Uterine smooth muscle cell (primary cell): ENCODE measurements around the gene CCNL2. TPM values are rescaled to one million over a fixed set of nuclear protein-coding genes. Genes with fewer than 3 reads are reported as not detected.

Experiments used
- total RNA-seq: library from RNA; depleted of rRNA; stranded (reverse); fragments of >200 nt; gene quantifications from 2 replicates; pipeline ENCODE4 v1.2.3, GENCODE V29; 2014

CCNL2 gene
- 125 and 147 TPM in 2 replicates for total RNA-seq

DNA sequence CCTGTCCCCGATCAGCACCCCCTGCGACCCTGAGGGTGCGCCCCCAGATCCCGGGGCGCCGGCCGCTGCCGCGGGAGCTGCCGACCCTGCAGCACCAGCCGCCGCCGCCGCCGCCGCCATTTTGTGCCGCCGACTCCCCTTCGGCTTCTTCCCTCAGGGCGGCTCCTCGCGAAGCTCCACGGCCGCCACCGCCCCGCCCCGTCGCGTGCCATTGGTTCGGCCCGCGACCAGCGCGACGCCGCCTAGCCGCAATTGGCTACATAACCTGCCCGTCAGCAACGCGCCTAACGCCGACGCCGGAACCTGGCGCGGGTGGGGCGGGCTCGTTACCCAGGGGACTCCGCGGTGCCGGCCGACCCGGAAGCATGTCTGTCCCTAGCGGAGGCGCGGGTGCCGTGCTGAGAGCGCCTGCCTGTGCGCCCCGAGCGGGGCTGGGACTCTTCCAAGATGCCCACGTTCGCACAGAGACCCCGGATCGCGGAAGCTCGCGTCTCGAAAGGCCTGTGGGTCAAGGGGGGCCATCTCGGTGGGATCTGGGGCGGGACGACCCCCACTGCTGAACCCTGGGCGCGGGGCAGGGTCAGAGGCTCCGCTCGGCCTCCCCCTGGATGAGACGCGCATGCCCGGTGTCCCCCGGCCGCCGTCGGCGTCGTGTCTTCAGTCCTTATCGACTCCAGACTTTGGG, at the start of gene CCNL2:
CCNL2 (minus strand) TSS at position 149 of the 685 bp plus-strand sequence; CDS start at position 120, 29 bp downstream.

DNA sequence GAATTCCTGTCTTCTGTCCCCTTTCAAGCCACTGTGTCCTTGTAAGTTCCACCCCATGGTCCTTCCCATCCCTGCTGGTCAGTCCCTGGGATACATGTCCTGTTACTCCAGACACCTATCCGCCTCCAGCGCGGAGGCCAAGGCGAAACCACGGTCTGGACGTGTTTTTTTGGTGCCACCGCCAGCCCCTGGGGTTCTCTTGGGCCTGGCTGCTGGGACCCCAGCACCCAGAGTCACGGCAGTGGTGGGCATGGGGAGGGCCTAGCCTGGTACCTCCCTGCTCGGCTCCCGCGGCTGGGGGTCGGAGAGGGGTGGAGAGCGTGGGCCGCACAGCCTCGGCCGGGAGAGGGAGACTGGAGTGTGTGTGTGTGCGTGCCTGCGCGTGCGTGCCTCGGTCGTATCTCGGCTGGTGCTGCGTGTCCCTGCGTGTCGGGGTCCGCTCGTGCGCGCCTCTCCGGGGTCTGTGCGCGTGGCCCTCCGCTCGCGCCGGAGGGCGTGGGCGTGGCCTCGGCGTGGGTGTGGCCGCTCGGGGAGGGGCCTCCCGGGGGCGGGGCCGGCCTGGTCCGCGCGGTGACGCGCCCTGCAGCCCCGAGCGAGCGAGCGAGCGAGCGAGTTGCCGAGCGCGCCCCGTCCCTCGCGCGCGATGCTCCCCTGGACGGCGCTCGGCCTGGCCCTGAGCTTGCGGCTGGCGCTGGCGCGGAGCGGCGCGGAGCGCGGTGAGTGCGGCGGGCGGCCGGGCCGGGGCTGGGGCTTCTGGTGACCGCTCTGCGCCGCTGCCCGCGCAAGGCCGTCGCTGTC, 36.2 kb upstream of the CCNL2 start, which contains the start of gene VWA1:
VWA1 (plus strand) TSS at position 585 of the 798 bp plus-strand sequence; CDS start at position 644, 59 bp downstream.

DNA sequence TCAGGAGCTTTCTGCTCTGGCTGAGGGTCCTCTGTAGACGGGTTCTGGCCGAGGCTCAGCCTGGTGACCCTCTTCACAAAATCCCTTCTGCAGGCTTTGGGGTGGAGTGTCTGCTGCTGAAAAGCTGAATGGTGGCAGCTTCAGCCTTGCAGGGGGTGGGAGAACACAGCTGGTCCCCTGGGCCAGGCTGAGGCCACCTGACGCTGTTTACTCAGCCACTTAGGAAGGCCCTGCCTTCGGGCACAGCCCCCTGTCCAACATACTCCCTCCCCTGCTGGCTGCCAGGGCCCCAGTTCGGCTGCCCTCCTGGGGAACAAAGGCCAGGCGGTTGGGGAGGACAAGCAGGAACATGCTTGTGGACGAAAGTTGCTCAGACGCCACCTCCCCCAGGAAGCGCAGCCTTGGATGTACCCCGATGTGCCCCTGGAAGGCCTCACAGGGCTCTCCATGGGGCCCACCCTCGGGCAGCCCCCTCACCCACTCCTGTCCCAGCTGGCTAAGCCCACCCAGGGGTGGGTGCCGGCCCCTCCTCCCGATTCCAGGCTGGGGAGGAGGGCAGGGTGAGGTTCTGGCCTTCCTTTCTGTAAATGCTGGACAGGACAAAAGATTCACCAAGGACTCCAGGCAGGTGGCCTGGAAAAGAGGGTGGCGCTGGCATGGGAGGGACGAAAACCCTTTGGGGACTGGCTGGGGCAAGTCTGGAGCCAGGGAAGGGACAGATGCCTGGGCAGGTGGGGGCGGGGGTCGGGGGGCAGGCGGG, 22.2 kb upstream of the CCNL2 start, which contains the start of gene ANKRD65:
ANKRD65 (minus strand) TSS at position 130 of the 760 bp plus-strand sequence. CDS start 271 bp downstream, outside the sequence.

DNA sequence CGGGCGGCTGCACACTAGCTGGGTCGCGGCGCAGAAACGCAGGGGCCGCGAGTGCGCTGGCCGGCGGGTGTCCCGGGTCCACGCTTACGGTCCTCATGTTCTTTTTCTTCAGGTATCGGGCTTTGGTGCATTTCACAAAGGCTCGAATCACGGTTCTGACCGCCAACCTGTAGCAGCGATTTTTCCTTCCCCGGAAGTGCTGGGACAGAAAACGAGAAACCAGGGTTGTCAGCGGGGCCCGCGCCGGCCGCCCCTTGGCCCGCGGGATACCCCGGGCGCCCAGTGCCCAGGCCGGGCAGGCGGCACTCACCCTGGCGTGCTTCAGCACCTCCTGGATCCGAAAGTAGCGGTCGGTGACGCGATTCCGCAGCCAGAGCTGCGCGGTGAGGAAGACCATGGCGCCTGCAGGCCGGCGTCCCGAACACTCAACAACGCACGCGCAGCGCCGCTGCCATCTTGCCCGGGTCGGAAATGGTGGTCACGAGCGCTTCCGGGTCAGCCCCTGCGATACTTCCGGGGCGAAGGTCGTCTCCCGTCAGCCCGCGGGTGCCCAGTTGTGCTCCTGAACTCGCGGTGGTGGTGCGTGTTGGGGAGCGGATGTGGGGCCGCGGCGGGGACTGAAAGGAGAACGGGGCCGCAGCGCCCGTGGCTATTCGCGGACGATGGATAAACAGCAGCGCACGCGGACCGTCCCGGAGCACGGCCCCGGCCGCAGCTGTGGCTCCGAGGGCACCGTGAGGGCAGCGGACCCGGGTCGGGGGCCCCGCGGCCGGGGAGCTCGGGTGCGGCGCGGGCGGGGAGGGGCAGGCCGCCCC, 7.9 kb upstream of the CCNL2 start, which contains the start of gene MRPL20:
MRPL20 (minus strand) TSS at position 473 of the 815 bp plus-strand sequence; CDS start at position 397, 76 bp downstream.

DNA sequence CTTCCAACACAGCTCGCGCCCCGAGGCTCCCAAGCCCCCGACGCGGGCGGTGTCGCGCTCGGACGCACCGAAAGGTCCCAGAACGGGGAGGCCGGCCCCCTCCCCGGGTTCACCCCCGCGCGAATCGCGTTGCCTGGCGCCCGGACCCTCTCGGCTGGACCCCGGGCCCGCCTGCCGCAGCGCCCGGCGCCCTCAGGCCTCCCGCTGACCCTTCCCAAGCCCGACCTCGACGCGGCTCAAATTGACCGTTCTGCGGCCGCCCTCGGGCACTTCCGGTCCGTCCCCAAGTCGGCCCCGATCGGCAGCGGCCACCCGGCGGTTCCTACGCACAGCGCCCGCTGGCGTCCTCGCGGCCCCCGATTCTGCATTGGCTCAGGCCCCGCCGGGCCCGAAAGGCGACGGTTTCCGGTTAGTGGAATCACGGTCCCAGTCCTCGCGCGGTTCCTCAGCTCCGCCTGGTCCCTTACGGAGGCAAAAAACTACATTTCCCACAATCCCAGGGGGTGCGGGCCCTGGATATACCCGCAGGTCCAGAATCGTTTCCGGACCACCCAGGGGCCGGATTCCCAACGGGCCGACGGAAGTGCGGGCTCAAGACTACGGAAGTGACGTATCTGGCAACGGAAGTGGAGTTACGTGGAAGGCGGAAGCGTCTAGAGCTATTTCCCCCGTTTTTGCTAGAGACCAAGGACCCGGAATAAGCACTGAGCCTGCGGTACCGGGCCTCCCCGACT, 24.0 kb downstream of the CCNL2 start, which contains the start of gene AURKAIP1:
AURKAIP1 (minus strand) TSS at position 279 of the 734 bp plus-strand sequence. CDS start 451 bp downstream, outside the sequence.

DNA sequence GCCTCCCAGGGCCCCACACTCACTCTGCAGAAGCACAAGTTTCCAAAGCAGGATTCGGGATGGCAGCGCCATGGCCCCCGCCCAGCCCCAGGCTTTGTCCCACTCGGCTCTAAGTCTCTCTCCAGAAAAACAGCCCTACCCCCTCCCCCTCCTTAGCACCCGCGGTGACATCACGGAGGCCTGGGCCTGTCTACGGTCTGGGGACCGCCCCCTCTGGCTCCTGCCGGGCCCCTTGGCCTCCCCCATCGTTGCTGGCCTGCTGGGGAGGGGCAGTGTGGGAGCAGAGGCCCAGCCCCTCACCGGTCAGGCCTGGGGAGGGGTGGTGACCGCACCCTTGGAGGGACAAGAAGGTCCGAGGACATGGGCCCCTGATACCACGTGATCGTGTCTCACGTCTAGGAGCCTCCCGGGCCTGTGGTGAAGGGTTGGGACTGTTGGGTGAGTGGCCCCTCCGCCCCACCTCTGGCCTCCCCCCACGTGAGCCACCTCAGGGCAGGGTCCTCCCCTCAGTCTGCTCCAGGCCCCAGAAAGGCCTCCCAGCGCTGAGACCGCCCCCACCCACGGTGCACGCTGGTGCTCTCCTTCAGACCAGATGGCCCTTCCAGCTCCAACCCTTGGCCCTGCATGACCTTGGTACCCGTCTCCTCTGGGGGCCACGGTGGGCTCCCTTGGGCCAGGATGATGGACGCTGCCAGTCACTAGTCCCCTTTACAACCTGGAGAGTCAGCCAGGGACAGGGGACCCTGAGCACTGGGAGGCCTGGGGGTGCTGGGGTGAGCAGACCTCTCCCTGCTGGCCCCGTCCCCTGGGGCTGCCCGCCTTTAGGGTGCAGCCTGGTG, 40.5 kb downstream of the CCNL2 start, which contains the start of gene MXRA8:
MXRA8 (minus strand) TSS at position 123 of the 839 bp plus-strand sequence; CDS start at position 72, 51 bp downstream.

DNA sequence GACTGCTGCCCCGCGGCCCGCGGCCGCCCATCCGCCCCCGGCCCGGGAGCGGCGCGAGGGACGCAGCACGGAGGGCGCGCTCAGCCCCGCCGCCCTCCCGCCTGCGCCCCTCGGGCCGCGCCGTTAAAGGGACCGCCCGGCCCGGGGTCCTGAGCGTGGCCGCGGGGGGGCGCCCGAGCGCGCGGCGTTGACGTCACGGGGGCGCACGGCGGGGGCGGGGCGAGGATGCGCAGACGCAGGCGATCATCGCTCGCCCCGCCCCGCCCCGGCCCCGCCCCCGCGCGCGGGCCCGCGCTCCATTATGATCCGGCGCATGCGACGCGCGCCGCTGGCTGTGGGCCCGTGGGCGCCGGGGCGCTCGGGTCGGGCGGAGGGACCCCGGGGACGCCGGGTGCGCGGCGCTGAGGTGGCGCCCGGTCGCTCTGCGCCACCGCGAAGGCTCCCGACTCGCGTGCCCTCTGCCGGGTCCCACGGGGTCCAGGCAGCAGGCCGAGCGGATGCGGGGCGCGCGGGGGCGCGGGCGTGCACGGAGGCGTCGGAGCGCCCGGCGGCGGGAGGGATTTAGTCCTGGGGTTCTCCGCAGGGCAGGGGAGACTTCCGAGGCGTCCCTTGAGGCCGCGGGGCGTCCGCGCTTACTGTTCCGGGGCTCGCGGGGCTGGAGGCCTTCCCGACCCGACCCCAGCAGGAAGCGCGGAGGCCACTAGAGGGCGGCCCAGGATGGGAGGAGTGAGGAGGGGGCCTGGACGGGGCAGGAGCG, 49.7 kb downstream of the CCNL2 start, which contains the start of gene DVL1:
DVL1 (minus strand) TSS at position 163 of the 757 bp plus-strand sequence. CDS start 353 bp downstream, outside the sequence.

Other genes with a start within 250 kb of the CCNL2 start
- 0.12 TPM in 1 of 2 replicates, not detected in the other for gene TTLL10, start 225.5 kb downstream of the CCNL2 start, total RNA-seq
- gene TNFRSF18, start 192.7 kb downstream of the CCNL2 start, total RNA-seq = 0.12 TPM in 1 of 2 replicates, not detected in the other
- 0.12 TPM in 1 of 2 replicates, not detected in the other for gene TNFRSF4, start 185.2 kb downstream of the CCNL2 start, total RNA-seq
- 100 and 158 TPM in 2 replicates for gene SDF4, start 167.3 kb downstream of the CCNL2 start, total RNA-seq
- gene B3GALT6, start 167.1 kb downstream of the CCNL2 start, total RNA-seq = 32.0 and 35.1 TPM in 2 replicates
- gene C1QTNF12, start 152.6 kb downstream of the CCNL2 start, total RNA-seq = 1.1 and 2.0 TPM in 2 replicates
- 37.2 and 51.7 TPM in 2 replicates for gene UBE2J2, start 125.5 kb downstream of the CCNL2 start, total RNA-seq
- 0.89 and 1.7 TPM in 2 replicates for gene SCNN1D, start 118.9 kb downstream of the CCNL2 start, total RNA-seq
- 38.2 and 64.0 TPM in 2 replicates for gene ACAP3, start 91.4 kb downstream of the CCNL2 start, total RNA-seq
- 15.0 and 24.8 TPM in 2 replicates for gene PUSL1, start 90.7 kb downstream of the CCNL2 start, total RNA-seq
- gene INTS11, start 74.7 kb downstream of the CCNL2 start, total RNA-seq = 56.2 and 67.3 TPM in 2 replicates
- 10.3 and 10.5 TPM in 2 replicates for gene CPTP, start 74.5 kb downstream of the CCNL2 start, total RNA-seq
- 0.11 and 0.12 TPM in 2 replicates for gene TAS1R3, start 68.1 kb downstream of the CCNL2 start, total RNA-seq
- 133 and 150 TPM in 2 replicates for gene DVL1, start 49.9 kb downstream of the CCNL2 start, total RNA-seq
- 203 and 230 TPM in 2 replicates for gene MXRA8, start 40.8 kb downstream of the CCNL2 start, total RNA-seq
- gene AURKAIP1, start 24.1 kb downstream of the CCNL2 start, total RNA-seq = 94.9 and 118 TPM in 2 replicates
- gene MRPL20, start 8.0 kb upstream of the CCNL2 start, total RNA-seq = 72.1 and 100 TPM in 2 replicates
- gene ANKRD65, start 21.9 kb upstream of the CCNL2 start, total RNA-seq = 0.77 and 0.87 TPM in 2 replicates
- gene VWA1, start 36.4 kb upstream of the CCNL2 start, total RNA-seq = 3.2 and 5.1 TPM in 2 replicates
- 0.50 TPM in 1 of 2 replicates, not detected in the other for gene ATAD3C, start 50.4 kb upstream of the CCNL2 start, total RNA-seq
- 16.9 and 35.3 TPM in 2 replicates for gene ATAD3B, start 72.4 kb upstream of the CCNL2 start, total RNA-seq
- 33.6 and 79.5 TPM in 2 replicates for gene ATAD3A, start 112.8 kb upstream of the CCNL2 start, total RNA-seq
- gene TMEM240, start 141.3 kb upstream of the CCNL2 start, total RNA-seq = 3.3 and 7.2 TPM in 2 replicates
- 62.5 and 67.6 TPM in 2 replicates for gene SSU72, start 175.5 kb upstream of the CCNL2 start, total RNA-seq
- 0.77 and 1.00 TPM in 2 replicates for gene FNDC10, start 200.8 kb upstream of the CCNL2 start, total RNA-seq
- 49.7 and 112 TPM in 2 replicates for gene MIB2, start 216.2 kb upstream of the CCNL2 start, total RNA-seq
- gene MMP23B, start 232.8 kb upstream of the CCNL2 start, total RNA-seq = 1.2 and 4.7 TPM in 2 replicates